Epithelial cell of proximal tubule (primary cell): ENCODE measurements around the gene IFITM2. TPM values are rescaled to one million over a fixed set of nuclear protein-coding genes. Genes with fewer than 3 reads are reported as not detected.

Source experiments
- DNase-seq: peaks from one replicate; pipeline ENCODE4 v3.0.0-alpha.2; 2011; ENCODE audit warnings: low read depth
- H3K4me3 ChIP-seq: 2 replicates; pipeline ENCODE4 v1.5.1; 2011; ENCODE audit warnings: low read depth, mild to moderate bottlenecking, low read length
- total RNA-seq: library from RNA; depleted of rRNA; stranded (reverse); fragments of >200 nt; gene quantifications from 2 replicates; pipeline ENCODE4 v1.2.3, GENCODE V29; 2015
- TF ChIP-seq, protein P1 (sequence below): conservative IDR thresholded peaks from 2 replicates; pipeline ENCODE4 v1.5.1; 2012; ENCODE audit warnings: low read depth, mild to moderate bottlenecking, low read length

Gene IFITM2
- total RNA-seq, 1 donor from 2014 or later, result 177 TPM

DNA sequence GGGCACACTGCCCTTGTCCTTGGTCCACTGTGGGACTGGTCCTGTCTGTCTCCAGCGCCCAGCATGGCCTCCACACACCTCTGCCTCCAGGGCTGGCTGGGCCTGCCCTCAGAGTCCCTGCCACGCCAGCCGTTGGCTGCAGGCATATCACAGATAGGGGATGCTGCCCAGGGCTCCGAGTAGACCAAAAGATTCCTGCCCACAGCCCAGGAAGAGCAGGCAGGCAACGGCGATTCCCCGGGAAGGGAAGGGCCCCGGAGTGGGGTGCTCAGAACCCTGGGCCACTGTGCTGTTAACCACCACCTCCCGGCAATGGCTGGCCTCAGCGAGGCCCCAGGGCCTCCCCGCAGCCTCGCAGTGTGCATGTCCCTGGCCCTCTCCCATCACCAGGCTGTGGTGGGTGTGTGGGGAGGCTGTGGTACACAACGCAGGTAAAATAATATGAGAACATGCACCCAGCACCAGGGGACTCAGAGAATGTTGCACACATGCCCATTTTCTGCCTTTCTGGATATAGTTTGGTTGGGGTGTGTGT lies 10.5 kb upstream of the IFITM2 start:
- H3K4me3 ChIP-seq, result no peak overlapping the region
- no peak for DNase-seq
- TF ChIP-seq, protein P1, sequence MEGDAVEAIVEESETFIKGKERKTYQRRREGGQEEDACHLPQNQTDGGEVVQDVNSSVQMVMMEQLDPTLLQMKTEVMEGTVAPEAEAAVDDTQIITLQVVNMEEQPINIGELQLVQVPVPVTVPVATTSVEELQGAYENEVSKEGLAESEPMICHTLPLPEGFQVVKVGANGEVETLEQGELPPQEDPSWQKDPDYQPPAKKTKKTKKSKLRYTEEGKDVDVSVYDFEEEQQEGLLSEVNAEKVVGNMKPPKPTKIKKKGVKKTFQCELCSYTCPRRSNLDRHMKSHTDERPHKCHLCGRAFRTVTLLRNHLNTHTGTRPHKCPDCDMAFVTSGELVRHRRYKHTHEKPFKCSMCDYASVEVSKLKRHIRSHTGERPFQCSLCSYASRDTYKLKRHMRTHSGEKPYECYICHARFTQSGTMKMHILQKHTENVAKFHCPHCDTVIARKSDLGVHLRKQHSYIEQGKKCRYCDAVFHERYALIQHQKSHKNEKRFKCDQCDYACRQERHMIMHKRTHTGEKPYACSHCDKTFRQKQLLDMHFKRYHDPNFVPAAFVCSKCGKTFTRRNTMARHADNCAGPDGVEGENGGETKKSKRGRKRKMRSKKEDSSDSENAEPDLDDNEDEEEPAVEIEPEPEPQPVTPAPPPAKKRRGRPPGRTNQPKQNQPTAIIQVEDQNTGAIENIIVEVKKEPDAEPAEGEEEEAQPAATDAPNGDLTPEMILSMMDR, result no peak

DNA sequence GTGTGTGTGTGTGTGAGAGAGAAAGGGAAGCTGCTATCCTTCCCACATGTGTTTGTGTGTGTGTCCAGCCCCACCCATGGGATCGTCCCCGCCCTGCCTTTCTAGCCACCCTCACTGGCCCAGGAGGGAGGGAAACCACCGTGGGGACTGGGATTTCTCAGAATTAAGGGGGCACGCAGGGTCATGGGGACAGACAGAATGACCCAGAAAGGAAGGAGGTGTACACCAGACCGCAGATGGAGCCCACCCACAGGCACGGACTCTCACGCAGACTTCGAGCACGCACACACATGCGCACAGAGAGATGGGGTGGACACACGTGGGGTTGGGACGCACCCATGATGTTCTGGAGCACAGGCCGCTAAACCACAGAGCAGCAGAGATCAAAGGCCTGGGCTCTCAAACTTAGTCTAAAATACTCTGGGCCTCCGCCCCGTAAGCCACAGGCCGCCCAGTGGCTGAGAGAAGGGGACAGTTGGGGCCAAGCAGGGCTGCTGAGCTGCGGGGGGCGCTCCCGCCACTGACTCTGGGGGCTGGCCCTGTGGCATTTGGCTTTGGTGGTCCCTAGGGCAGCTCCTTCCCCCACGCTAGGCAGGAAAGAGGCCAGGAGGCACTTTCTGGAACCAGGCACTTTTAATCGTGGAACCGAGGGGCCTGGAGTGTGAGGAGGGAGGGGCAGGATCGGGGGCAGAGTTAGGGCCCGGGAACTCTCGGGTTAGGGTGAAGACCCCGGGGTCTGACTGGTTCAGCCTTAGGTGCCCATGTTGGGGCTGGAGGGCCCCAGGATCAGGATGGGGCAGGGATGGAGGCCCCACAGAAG lies 9.8 kb upstream of the IFITM2 start:
- no peak overlapping the region for H3K4me3 ChIP-seq
- DNase-seq, result no peak
- TF ChIP-seq, protein P1, result no peak

DNA sequence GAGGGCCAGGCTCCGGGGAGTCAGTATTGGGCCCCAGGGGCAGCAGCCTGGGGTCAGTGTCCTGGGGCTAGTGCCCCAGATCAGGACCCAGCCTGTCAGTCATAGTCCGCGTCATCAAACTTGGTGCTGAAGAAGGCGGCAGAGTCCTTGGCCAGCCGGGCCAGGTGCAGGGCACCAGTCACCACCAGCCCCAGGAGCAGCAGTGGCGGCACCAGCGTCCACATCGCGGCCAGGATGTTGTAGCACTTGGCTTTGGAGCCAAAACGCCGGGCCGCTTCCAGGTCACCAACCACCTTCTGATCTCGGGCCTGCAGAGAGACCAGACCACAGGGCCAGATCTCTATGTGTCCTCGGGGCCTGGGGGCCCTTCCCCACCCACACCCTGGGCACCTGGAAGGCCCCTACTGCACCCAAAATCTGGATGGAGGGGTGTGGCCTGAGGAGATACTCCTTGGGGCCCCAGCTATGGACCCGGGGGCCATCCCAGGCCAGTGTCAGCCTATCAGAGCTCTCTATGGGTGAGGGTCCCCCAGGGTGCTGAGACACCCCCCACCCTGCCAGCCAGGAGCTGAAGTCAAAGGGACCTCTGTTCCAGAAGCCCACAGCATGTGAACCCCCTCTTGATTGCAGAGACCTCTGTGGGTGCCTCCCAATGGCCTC lies 9.1 kb upstream of the IFITM2 start:
- no peak for DNase-seq
- TF ChIP-seq, protein P1, result no peak

DNA sequence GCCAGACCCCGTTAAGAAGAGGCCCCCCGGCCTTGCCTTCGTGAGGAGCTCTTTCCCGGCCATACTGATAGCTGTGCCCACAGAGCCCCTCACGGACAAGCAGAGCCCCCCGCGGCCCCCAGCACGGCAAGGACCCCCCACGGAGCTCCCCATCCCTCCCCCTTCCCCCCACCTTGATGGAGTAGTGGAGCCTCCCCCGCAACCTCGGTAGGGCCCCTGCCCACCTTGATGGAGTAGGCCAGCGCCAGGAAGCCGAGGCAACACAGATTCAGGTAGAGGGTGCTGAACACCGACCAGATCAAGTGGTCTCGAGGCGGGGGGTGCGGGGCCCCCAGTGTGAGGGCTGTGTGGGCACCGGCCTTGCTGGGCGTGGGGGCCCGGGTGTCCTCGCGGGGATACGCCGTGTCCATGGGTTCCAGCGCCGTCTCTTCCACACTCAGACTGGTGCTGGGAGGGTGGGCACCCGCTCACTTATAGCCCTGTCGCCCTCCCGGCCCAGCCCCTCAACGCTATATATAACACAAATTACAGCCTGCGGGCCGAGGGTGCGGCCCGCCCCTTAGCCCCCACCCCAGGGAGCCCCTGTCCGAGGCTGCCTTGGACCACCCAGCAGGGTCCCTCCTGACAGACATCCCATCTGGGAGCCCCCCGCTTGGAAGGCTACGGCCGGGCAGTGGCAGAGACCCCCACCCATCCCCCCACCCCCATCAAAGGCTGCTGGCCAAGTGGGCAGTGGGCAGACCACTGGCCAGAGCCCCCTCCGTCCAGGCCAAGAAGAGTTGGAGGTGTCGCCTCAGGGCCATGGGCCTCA lies 8.3 kb upstream of the IFITM2 start, which contains the start of gene IFITM5:
TSS of gene IFITM5 (minus strand) at position 446 of the 811 bp plus-strand sequence. CDS start at position 410, 36 bp downstream.
- DNase-seq, result no peak
- H3K4me3 ChIP-seq, result no peak within 1 kb of the TSS
- TF ChIP-seq, protein P1, result no peak

More for the DNA sequence above, 9.1 kb upstream of the IFITM2 start:
- H3K4me3 ChIP-seq, result no peak overlapping the region

DNA sequence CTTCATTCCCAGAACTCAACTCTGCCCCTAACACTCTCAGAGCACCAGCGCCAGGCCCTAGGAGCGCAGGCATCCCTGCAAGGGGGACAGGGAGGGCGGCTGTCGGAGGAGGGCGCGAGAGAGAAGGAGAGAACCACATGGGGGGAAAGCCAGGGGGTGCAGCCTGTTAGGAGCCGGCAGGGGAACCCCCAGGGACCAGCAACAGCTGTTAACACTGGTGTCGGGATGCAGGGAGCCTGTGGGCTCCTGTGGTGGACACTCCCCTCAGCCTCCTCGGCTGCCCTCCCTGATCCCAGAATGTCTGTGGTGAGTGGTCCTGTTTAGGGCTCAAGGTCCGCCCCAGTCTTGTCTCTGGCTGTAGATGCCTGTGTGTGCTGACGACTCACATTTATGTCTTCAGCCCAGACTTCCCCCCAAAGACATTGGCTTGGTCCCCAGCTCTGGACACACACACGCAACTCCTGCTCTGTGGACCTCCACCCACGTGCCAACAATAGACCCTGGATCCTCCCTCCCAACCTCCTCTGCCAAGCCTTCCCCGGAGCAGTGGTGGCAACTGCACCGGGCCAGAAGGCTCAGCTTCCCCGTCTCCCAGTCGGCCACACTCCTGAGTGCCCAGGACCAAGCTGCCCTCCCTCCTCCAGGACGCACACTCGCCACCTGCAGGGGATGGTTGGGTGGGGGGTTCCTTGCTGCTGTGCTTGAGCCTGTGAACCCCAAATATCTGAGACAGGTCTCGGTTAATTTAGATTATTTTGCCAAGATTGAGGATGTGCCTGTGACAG lies 7.5 kb upstream of the IFITM2 start:
- no peak overlapping the region for H3K4me3 ChIP-seq
- DNase-seq, result no peak
- TF ChIP-seq, protein P1, result peak; percentile 14

DNA sequence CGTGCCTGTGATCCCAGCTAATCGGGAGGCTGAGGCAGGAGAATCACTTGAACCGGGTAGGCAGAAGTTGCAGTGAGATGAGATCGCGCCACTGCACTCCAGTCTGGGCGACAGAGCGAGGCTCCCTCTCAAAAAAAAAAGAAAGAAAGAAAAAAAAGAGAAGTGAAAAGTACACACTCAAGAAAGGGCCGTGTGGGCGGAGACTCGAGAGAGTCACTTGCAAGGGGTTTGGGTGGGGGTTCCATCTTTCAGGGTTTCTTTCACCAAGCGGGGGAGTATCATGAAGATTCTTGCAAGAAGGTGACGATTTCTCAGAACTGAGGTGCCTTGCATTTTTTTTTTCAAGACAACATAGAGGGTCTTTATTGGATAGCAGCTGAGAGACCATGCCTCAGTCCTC lies 4.3 kb upstream of the IFITM2 start:
- DNase-seq, result no peak
- H3K4me3 ChIP-seq, result no peak overlapping the region
- TF ChIP-seq, protein P1, result no peak
